PC-9 (cell line): ENCODE results near the gene CRADD. TPM values are rescaled to one million over a fixed set of nuclear protein-coding genes. Genes with fewer than 3 reads are reported as not detected.

Source experiments
- BruUV-seq: library from RNA; stranded (reverse); fragments of 400-500 nt; replicated peaks from 2 replicates; lab custom pipeline; 2021; lab: Mats Ljungman, UMichigan
- CTCF ChIA-PET: fragments of 300-600 bp; sonication (Branson Sonifier 250); formaldehyde crosslinking; loops from one replicate; lab custom pipeline; 2022; ENCODE audit warnings: antibody characterized with exemption; lab: Charles Lee
- POLR2A ChIA-PET: fragments of 300-600 bp; sonication (Branson Sonifier 250); formaldehyde crosslinking; loops from one replicate; lab custom pipeline; 2022; ENCODE audit warnings: antibody characterized with exemption; ENCODE audit not compliant: unreplicated experiment; lab: Charles Lee
- DNase-seq, 2 experiments: peaks; one replicate each; pipeline versions ENCODE4 v3.0.0 to v3.0.0-alpha.2; 2015 to 2022; ENCODE audit warnings: mixed read lengths in 1 of 2
- H2AFZ ChIP-seq: fragments of 200-600 bp; sonication (generic); 2 replicates; pipeline ENCODE4 v1.8.1; 2017; ENCODE audit warnings: antibody characterized with exemption
- H3F3A ChIP-seq: fragments of 200-600 bp; sonication (generic); 2 replicates; pipeline ENCODE4 v1.8.1; 2017; ENCODE audit warnings: antibody characterized with exemption, mild to moderate bottlenecking, low read depth; ENCODE audit not compliant: insufficient read depth
- H3K27ac ChIP-seq: fragments of 200-600 bp; sonication (generic); 2 replicates; pipeline ENCODE4 v1.6.1; 2016; ENCODE audit warnings: mixed run types
- H3K27me3 ChIP-seq: fragments of 200-600 bp; sonication (generic); 2 replicates; pipeline ENCODE4 v1.6.1; 2016; ENCODE audit warnings: low read depth, mixed run types; ENCODE audit not compliant: insufficient read depth
- H3K36me3 ChIP-seq: fragments of 200-600 bp; sonication (generic); 2 replicates; pipeline ENCODE4 v1.6.1; 2016; ENCODE audit warnings: low read depth, mixed run types
- H3K4me1 ChIP-seq: fragments of 200-600 bp; sonication (generic); replicated peaks from 2 replicates; pipeline ENCODE4 v1.6.1; 2016; ENCODE audit warnings: mixed run types; ENCODE audit not compliant: insufficient read depth
- H3K4me2 ChIP-seq: fragments of 200-600 bp; sonication (generic); 2 replicates; pipeline ENCODE4 v1.6.1; 2017; ENCODE audit warnings: mixed run types
- H3K4me3 ChIP-seq: fragments of 200-600 bp; sonication (generic); 2 replicates; pipeline ENCODE4 v1.6.1; 2016; ENCODE audit warnings: mixed run types
- H3K79me2 ChIP-seq: fragments of 200-600 bp; sonication (generic); 2 replicates; pipeline ENCODE4 v1.6.1; 2017; ENCODE audit warnings: low read depth, mixed run types
- H3K9me2 ChIP-seq: fragments of 200-600 bp; sonication (generic); 2 replicates; pipeline ENCODE4 v1.8.1; 2017; ENCODE audit warnings: mild to moderate bottlenecking; ENCODE audit not compliant: insufficient read depth
- H3K9me3 ChIP-seq: fragments of 200-600 bp; sonication (generic); 2 replicates; pipeline ENCODE4 v1.8.1; 2016; ENCODE audit warnings: low read depth; ENCODE audit not compliant: insufficient read depth
- H4K20me1 ChIP-seq: fragments of 200-600 bp; sonication (generic); 2 replicates; pipeline ENCODE4 v1.8.1; 2017; ENCODE audit not compliant: insufficient read depth
- EZH2 ChIP-seq: fragments of 200-600 bp; sonication (generic); IDR thresholded peaks from 2 replicates; pipeline ENCODE4 v1.8.0; 2017; ENCODE audit warnings: antibody characterized with exemption, low read depth
- intact Hi-C: fragments of 100-400 bp; cut with micrococcal nuclease; formaldehyde crosslinking; loops from one replicate; pipeline ENCODE4 v1.10.0; 2022; ENCODE audit not compliant: unreplicated experiment
- total RNA-seq: library from RNA; stranded (reverse); gene quantifications from 2 replicates; pipeline ENCODE4 v1.2.3, GENCODE V29; 2021
- TF ChIP-seq, protein P1 (sequence below): fragments of 200-600 bp; sonication (generic); conservative IDR thresholded peaks from 2 replicates; pipeline ENCODE4 v1.6.1; 2017; ENCODE audit warnings: mixed run types, antibody characterized with exemption, mild to moderate bottlenecking, moderate library complexity

CRADD gene
- total RNA-seq, 1 experiment from 2014 or later = 7.6 TPM

DNA sequence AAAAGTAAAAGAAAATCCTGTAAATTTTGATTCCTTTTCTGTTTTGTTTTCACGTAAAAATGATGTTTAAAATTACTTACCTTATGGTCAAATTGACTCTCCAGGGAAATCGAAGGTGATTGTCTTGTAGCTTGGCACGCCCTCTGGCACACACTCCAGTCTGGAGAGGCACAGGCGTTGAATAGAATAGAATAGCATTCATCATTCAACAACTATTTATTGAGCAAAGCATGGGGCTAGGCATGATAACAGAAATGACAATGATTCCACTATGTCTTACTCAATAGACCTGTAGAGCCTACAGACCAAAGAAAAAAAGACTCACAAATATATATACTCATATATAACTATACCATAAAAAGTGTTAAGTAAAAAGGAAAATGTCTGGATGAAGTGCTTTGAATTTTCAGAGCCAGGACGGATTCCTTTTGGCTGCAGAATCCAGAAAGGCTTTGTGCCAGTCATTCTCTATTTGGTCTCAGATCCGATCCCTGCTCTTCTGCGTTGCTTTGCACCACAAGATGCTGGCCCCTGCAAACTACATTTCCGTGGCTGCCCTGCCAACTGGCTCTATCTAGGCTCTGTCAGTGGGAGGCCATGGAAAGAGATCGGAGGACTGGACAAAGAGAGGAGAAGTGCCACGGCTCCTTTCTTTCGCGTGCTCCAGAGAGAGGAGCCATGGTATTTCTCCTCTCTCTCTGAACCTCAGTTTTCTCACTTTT is 231.8 kb downstream of the CRADD start:
- Histone ChIP-seq H3K4me1 (no peaks in the 10 kb centered on the region; the same call in 1 of the 2 replicates), H3K36me3 (no peaks in the 10 kb centered on the region), H3K4me2 (no peak overlapping the region), H2AFZ (no peak overlapping the region), H4K20me1 (no peaks in the 10 kb centered on the region), H3K27ac (no peak overlapping the region), H3K79me2 (no peaks in the 10 kb centered on the region), H3K4me3 (no peak overlapping the region), H3K27me3 (no peaks in the 10 kb centered on the region), H3K9me2 (no peaks in the 10 kb centered on the region), H3K9me3 (no peaks in the 10 kb centered on the region), H3F3A (0 out of 2 replicates have a peak, but pooled peaks cover 2% of the 10 kb centered on the region)
- no TSS peak for BruUV-seq
- CTCF ChIA-PET = no interaction called here
- POLR2A ChIA-PET = no interaction called here
- intact Hi-C loops = no loop called here
- TF ChIP-seq, protein P1, sequence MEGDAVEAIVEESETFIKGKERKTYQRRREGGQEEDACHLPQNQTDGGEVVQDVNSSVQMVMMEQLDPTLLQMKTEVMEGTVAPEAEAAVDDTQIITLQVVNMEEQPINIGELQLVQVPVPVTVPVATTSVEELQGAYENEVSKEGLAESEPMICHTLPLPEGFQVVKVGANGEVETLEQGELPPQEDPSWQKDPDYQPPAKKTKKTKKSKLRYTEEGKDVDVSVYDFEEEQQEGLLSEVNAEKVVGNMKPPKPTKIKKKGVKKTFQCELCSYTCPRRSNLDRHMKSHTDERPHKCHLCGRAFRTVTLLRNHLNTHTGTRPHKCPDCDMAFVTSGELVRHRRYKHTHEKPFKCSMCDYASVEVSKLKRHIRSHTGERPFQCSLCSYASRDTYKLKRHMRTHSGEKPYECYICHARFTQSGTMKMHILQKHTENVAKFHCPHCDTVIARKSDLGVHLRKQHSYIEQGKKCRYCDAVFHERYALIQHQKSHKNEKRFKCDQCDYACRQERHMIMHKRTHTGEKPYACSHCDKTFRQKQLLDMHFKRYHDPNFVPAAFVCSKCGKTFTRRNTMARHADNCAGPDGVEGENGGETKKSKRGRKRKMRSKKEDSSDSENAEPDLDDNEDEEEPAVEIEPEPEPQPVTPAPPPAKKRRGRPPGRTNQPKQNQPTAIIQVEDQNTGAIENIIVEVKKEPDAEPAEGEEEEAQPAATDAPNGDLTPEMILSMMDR = no peak
- TF ChIP-seq EZH2 = no peak
- peak; percentile 37 to 64 for DNase-seq

DNA sequence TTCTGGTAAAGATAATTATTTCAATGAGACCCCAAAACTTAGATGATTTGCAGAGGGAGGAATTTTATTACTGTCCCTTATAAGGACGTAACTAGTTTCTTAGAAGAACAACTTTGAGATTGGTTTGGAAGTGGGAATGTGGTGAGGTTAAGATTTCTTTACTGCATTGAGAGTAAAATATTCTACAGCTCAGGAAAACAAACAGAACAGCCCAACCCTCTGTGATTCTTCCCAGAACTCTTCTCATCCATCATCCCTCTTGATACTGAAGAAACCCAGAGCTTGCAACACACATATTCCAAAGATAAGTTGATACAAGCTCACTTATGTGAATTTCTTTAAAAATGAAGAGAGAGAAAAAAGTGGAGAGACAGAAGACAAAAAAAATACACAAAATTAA is 234.2 kb downstream of the CRADD start:
- peaks cover 6% of the 10 kb centered on the region; the same call in 1 of the 2 replicates for H3K9me2 ChIP-seq
- BruUV-seq = no TSS peak
- H3K27me3 ChIP-seq = no peaks in the 10 kb centered on the region
- 0 out of 2 replicates have a peak, but pooled peaks cover 2% of the 10 kb centered on the region for H3F3A ChIP-seq
- DNase-seq = no peak
- H3K27ac ChIP-seq = no peak overlapping the region
- POLR2A ChIA-PET = no interaction called here
- no peak overlapping the region for H3K4me3 ChIP-seq
- no peaks in the 10 kb centered on the region for H4K20me1 ChIP-seq
- CTCF ChIA-PET = no interaction called here
- TF ChIP-seq, protein P1 = no peak
- TF ChIP-seq EZH2 = no peak
- H3K79me2 ChIP-seq = no peaks in the 10 kb centered on the region
- intact Hi-C loops = no loop called here
- H3K36me3 ChIP-seq = no peaks in the 10 kb centered on the region
- no peaks in the 10 kb centered on the region for H3K9me3 ChIP-seq
- H2AFZ ChIP-seq = no peak overlapping the region
- H3K4me1 ChIP-seq = no peaks in the 10 kb centered on the region; the same call in 1 of the 2 replicates
- H3K4me2 ChIP-seq = no peak overlapping the region

DNA sequence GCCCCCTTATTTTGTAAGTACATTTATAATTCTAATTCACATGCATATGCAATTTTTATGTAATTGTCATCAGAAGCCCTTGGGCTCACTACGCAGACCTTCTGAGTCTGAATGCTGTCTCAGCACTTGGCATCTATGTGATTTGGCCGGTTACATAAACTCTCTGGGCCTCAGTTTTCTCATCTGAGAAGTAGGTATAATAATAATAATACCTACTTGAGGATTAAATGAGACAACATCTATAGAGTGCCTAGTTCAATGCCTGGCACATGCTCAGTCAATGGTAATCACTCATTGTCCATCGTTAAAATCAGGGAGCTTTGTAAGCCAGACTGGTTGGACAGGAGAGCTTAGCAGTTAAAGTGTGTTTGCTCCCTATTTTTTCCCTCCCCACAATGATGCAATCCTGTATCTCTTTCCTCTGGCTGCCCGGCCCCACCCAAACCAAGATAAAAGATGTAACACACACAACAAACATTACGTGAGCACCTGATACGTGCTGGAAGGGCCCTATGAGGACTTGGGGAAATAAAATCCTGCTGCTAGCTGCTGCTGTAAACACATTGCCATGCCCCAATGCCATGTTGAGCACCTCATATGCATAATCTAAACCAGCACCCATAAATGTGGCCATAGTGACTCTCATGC is 235.0 kb downstream of the CRADD start:
- Histone ChIP-seq H3K4me2 (no peak overlapping the region), H3K9me2 (peaks cover 6% of the 10 kb centered on the region; the same call in 1 of the 2 replicates), H3K9me3 (no peaks in the 10 kb centered on the region), H3K4me3 (no peak overlapping the region), H3K79me2 (no peaks in the 10 kb centered on the region), H3F3A (0 out of 2 replicates have a peak, but pooled peaks cover 2% of the 10 kb centered on the region), H3K4me1 (no peaks in the 10 kb centered on the region; the same call in 1 of the 2 replicates), H3K27ac (no peak overlapping the region), H3K36me3 (no peaks in the 10 kb centered on the region), H3K27me3 (no peaks in the 10 kb centered on the region), H2AFZ (no peak overlapping the region), H4K20me1 (no peaks in the 10 kb centered on the region)
- ChIA-PET CTCF (no interaction called here), POLR2A (no interaction called here)
- no TSS peak for BruUV-seq
- intact Hi-C loops = no loop called here
- DNase-seq = no peak
- TF ChIP-seq, protein P1 = no peak
- no peak for TF ChIP-seq EZH2
